HEK293T (cell line): ENCODE data around the gene WHAMM.

Experiments
- BHLHE40 ChIP-seq: fragments of 450-650 bp; IDR thresholded peaks from 2 replicates; pipeline ENCODE4 v1.6.1; 2016; ENCODE audit warnings: mild to moderate bottlenecking, moderate library complexity, borderline replicate concordance
- CTBP1 ChIP-seq: fragments of 450-650 bp; IDR thresholded peaks from 2 replicates; pipeline ENCODE4 v1.6.1; 2016; ENCODE audit warnings: borderline replicate concordance
- ELF4 ChIP-seq: fragments of 450-650 bp; IDR thresholded peaks from 2 replicates; pipeline ENCODE4 v1.6.1; 2017; ENCODE audit warnings: antibody characterized with exemption
- FOXM1 ChIP-seq: fragments of 450-650 bp; IDR thresholded peaks from 2 replicates; pipeline ENCODE4 v1.6.1; 2017; ENCODE audit warnings: mild to moderate bottlenecking, borderline replicate concordance
- SUZ12 ChIP-seq: fragments of 450-650 bp; IDR thresholded peaks from 2 replicates; pipeline ENCODE4 v1.6.1; 2016; ENCODE audit warnings: mild to moderate bottlenecking
- ZNF384 ChIP-seq: fragments of 450-650 bp; IDR thresholded peaks from 2 replicates; pipeline ENCODE4 v1.6.1; 2016

DNA sequence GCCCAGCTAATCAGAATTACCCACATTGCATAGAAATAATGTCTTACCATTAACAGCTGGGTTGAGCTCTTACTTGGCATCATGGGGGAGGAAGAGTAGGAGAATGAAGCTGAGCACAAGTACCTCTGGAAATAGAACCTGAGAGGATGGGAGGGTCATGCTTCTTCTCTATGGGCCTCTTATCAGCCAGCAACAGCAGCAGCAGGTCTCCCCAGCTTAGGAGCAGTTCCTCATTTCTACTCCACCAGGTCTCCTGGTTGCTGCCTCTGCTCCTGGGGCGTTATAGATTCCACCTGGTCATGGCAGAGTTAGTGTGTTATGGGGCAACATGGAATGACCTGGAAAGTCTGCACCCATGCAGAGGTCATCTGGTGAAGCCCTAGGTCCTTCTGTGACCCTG is 6.9 kb upstream of the WHAMM start:
- TF ChIP-seq SUZ12 = no peak
- no peak for TF ChIP-seq CTBP1
- TF ChIP-seq BHLHE40 = no peak
- no peak for TF ChIP-seq ZNF384
- no peak for TF ChIP-seq FOXM1
- TF ChIP-seq ELF4 = no peak
